Measurements from ENCODE around the gene TMEM200B. TPM values are rescaled to one million over a fixed set of nuclear protein-coding genes. Genes with fewer than 3 reads are reported as not detected.
"Not testable (repeated sequence)": the region's sequence is repeated elsewhere in the genome, so short reads cannot be mapped to it uniquely, and the experiment has no call there.

Gene TMEM200B
- total RNA-seq, 2 experiments from 2014 or later: not detected

GRCh38 chr1:29092704-29093103 lies 31.0 kb downstream of the TMEM200B start:
- CTCF ChIA-PET, H3K27ac Mint-ChIP-seq: not testable (repeated sequence)
- H3K36me3 Mint-ChIP-seq (ENCODE audit: low read depth): peaks cover 56% of the 10 kb centered on the region

GRCh38 chr1:29090937-29091618 lies 32.6 kb downstream of the TMEM200B start:
- no peak overlapping the region for H3K27ac Mint-ChIP-seq
- CTCF ChIA-PET: interaction anchor here (0.7 kb wide), 1 partner anchor 14 kb away, joined by 3 read pairs; no protein-coding TSS in a partner anchor
- H3K36me3 Mint-ChIP-seq (ENCODE audit: low read depth): peaks cover 48% of the 10 kb centered on the region
- H3K27me3 Mint-ChIP-seq: no peaks in the 10 kb centered on the region
- H3K9me3 Mint-ChIP-seq: peaks cover 7% of the 10 kb centered on the region
- no peak overlapping the region for H3K4me3 Mint-ChIP-seq
- H3K4me1 Mint-ChIP-seq: no peaks in the 10 kb centered on the region
- POLR2A ChIA-PET: no interaction called here
- DNase-seq: no peak

More at GRCh38 chr1:29092704-29093103, 31.0 kb downstream of the TMEM200B start:
- H3K4me3 Mint-ChIP-seq, POLR2A ChIA-PET, H3K27me3 Mint-ChIP-seq, H3K4me1 Mint-ChIP-seq, H3K9me3 Mint-ChIP-seq, DNase-seq: not testable (repeated sequence)

- H3K4me3 Mint-ChIP-seq: no peak overlapping the region
- no peaks in the 10 kb centered on the region for H3K27me3 Mint-ChIP-seq
- ChIA-PET CTCF (no interaction called here), POLR2A (no interaction called here)
- no peak for DNase-seq
- H3K9me3 Mint-ChIP-seq: no peaks in the 10 kb centered on the region
- H3K4me1 Mint-ChIP-seq: no peaks in the 10 kb centered on the region
- peaks cover 11% of the 10 kb centered on the region for H3K36me3 Mint-ChIP-seq (ENCODE audit: low read depth)
- no peak overlapping the region for H3K27ac Mint-ChIP-seq
These were observed 39.5 kb downstream of the TMEM200B start for GRCh38 chr1:29084196-29084521.

- H3K4me3 Mint-ChIP-seq: no peak overlapping the region
- no peaks in the 10 kb centered on the region for H3K27me3 Mint-ChIP-seq
- no peak overlapping the region for H3K27ac Mint-ChIP-seq
- H3K36me3 Mint-ChIP-seq (ENCODE audit: low read depth): peaks cover 10% of the 10 kb centered on the region
- CTCF ChIA-PET: no interaction called here
- no peaks in the 10 kb centered on the region for H3K4me1 Mint-ChIP-seq
- no peak for DNase-seq
- POLR2A ChIA-PET: no interaction called here
- H3K9me3 Mint-ChIP-seq: no peaks in the 10 kb centered on the region
These were observed 40.1 kb downstream of the TMEM200B start for GRCh38 chr1:29083317-29084195.

- H3K4me3 Mint-ChIP-seq: no peak overlapping the region
- H3K9me3 Mint-ChIP-seq: no peaks in the 10 kb centered on the region
- H3K27me3 Mint-ChIP-seq: no peaks in the 10 kb centered on the region
- CTCF ChIA-PET: interaction anchor here (0.6 to 1.4 kb wide), 2 partner anchors 14 to 36 kb away, joined by 3 read pairs; no protein-coding TSS in a partner anchor
- POLR2A ChIA-PET: no interaction called here
- peaks cover 7% of the 10 kb centered on the region for H3K36me3 Mint-ChIP-seq (ENCODE audit: low read depth)
- DNase-seq: no peak
- H3K27ac Mint-ChIP-seq: no peak overlapping the region
- no peaks in the 10 kb centered on the region for H3K4me1 Mint-ChIP-seq
These were observed 41.2 kb downstream of the TMEM200B start for GRCh38 chr1:29082519-29082918.

- H3K27me3 Mint-ChIP-seq: no peaks in the 10 kb centered on the region
- H3K27ac Mint-ChIP-seq: no peak overlapping the region
- POLR2A ChIA-PET: interaction anchor here (0.6 kb wide), 1 partner anchor 689 kb away, joined by 3 read pairs; no protein-coding TSS in a partner anchor
- peaks cover 9% of the 10 kb centered on the region for H3K36me3 Mint-ChIP-seq (ENCODE audit: low read depth)
- DNase-seq: no peak
- CTCF ChIA-PET: interaction anchor here (0.5 to 1.4 kb wide), 2 partner anchors 13 to 102 kb away, joined by 3 read pairs; no protein-coding TSS in a partner anchor
- H3K4me3 Mint-ChIP-seq: no peak overlapping the region
- no peaks in the 10 kb centered on the region for H3K9me3 Mint-ChIP-seq
- H3K4me1 Mint-ChIP-seq: no peaks in the 10 kb centered on the region
These were observed 42.5 kb downstream of the TMEM200B start for GRCh38 chr1:29081201-29081600.

- DNase-seq; CTCF ChIA-PET; H3K27ac Mint-ChIP-seq; H3K4me1 Mint-ChIP-seq; H3K4me3 Mint-ChIP-seq; H3K27me3 Mint-ChIP-seq; H3K9me3 Mint-ChIP-seq; H3K36me3 Mint-ChIP-seq (ENCODE audit: low read depth); POLR2A ChIA-PET: not testable (repeated sequence)
These were observed 43.6 kb downstream of the TMEM200B start for GRCh38 chr1:29079916-29080629.

GRCh38 chr1:29077155-29077554 lies 46.5 kb downstream of the TMEM200B start:
- no peak overlapping the region for H3K27ac Mint-ChIP-seq
- peaks cover 5% of the 10 kb centered on the region for H3K36me3 Mint-ChIP-seq (ENCODE audit: low read depth)
- no peak for DNase-seq
- POLR2A ChIA-PET: no interaction called here
- no peaks in the 10 kb centered on the region for H3K9me3 Mint-ChIP-seq
- no peaks in the 10 kb centered on the region for H3K4me1 Mint-ChIP-seq
- CTCF ChIA-PET: interaction anchor here (0.5 to 1.0 kb wide), 3 partner anchors 14 to 243 kb away, joined by 3 read pairs; no protein-coding TSS in a partner anchor
- no peaks in the 10 kb centered on the region for H3K27me3 Mint-ChIP-seq
- H3K4me3 Mint-ChIP-seq: no peak overlapping the region

Other genes starting within 250 kb of the TMEM200B start
- gene EPB41, start 209.3 kb downstream of the TMEM200B start, total RNA-seq: 100 to 1,000 TPM; 163 to 198 TPM
- gene SRSF4, start 58.0 kb upstream of the TMEM200B start, total RNA-seq: 100 to 1,000 TPM; 116 to 123 TPM
- 10 to 100 TPM; 16.4 to 19.7 TPM for gene MECR, start 107.0 kb upstream of the TMEM200B start, total RNA-seq
- under 1 TPM; 0.22 to 0.31 TPM for gene PTPRU, start 112.6 kb upstream of the TMEM200B start, total RNA-seq

Measured in activated CD4-positive, alpha-beta T cell treated with anti-CD3 and anti-CD28 coated beads, Interleukin-2, amount 10 ng/mL, durations not matched to agents 7 days and 5 days (primary cell).